Right lobe of liver (tissue), 6 donors: ENCODE measurements around the gene PCK2. TPM values are rescaled to one million over a fixed set of nuclear protein-coding genes. Genes with fewer than 3 reads are reported as not detected.
A peak's percentile ranks its signal among the peaks of the same experiment; 100 is the strongest.

Source experiments
- ATAC-seq, 4 donors: fragments of 200-7000 bp; cut with Tn5 transposase; one replicate each; pipeline ENCODE4 v1.9.1; 2020; ENCODE audit warnings: mild to moderate bottlenecking in 4 of 4, moderate library complexity in 4 of 4
- DNase-seq, 3 donors: peaks; one replicate each; pipeline ENCODE4 v3.0.0-alpha.2; 2020
- H3K27ac ChIP-seq, 3 donors: fragments of 200-600 bp; one replicate each; pipeline ENCODE4 v1.8.0; 2022
- H3K27me3 ChIP-seq, 2 donors: fragments of 200-600 bp; one replicate each; pipeline ENCODE4 v1.8.0; 2022
- H3K36me3 ChIP-seq, 4 donors: fragments of 200-600 bp; sonication (generic) in 1 of 4; one replicate each; pipeline versions ENCODE4 v1.5.1 to v1.8.0; 2017 to 2022; ENCODE audit warnings: control low read depth in 1 of 4
- H3K4me1 ChIP-seq, 4 donors: fragments of 200-600 bp; sonication (generic) in 1 of 4; one replicate each; pipeline versions ENCODE4 v1.5.1 to v1.8.0; 2017 to 2022; ENCODE audit warnings: control low read depth in 1 of 4
- H3K4me3 ChIP-seq, 3 donors: fragments of 200-600 bp; one replicate each; pipeline ENCODE4 v1.8.0; 2022
- H3K9me3 ChIP-seq, 4 donors: fragments of 200-600 bp; sonication (generic) in 1 of 4; one replicate each; pipeline versions ENCODE4 v1.5.1 to v1.8.0; 2017 to 2022; ENCODE audit warnings: control low read depth in 1 of 4
- POLR2A ChIP-seq: fragments of 450-650 bp; IDR thresholded peaks from one replicate; pipeline ENCODE4 v1.6.1; 2017; ENCODE audit warnings: antibody characterized with exemption, mild to moderate bottlenecking
- WGBS: methylation state at CpG from one replicate; pipeline ENCODE4 v1.1.6; 2018; ENCODE audit warnings: low coverage, low lambda C conversion rate; ENCODE audit not compliant: insufficient coverage; ENCODE audit errors: missing lambda C conversion rate; 5-methylcytosine and 5-hydroxymethylcytosine counted together
- intact Hi-C, 2 donors: fragments of 100-400 bp; cut with DNase I; formaldehyde crosslinking; loops; one replicate each; pipeline versions ENCODE4 v1.11.2 to v1.14.1; 2022
- total RNA-seq, 6 experiments: library from RNA; depleted of rRNA in 2 of 6; stranded (reverse); fragments of >200 nt in 2 of 6; fragmentation: NEBNext Ultra II Directional in 3 of 6; extraction: Animal tissue kit (Norgen Biotek cat#: 25700) in 3 of 6; gene quantifications; one replicate each; pipeline versions ENCODE4 v1.1.0 to v1.2.4, GENCODE V29; 2016 to 2023
- TF ChIP-seq, protein P1 (sequence below), 4 donors: fragments of 200-600 bp in 3 of 4; fragments of 450-650 bp in 1 of 4; IDR thresholded peaks; one replicate each; pipeline versions ENCODE4 v1.5.1 to v1.8.0; 2016 to 2022; ENCODE audit warnings: antibody characterized with exemption in 4 of 4, mild to moderate bottlenecking in 2 of 4
- donor health status: DM: no; HTN: yes; CAD: no.
- donor health status: DM: no; HTN: no; CAD: no.
- donor health status: DM: no; HTN: no; CAD: no.
- donor health status: DM: no; HTN: yes; CAD: no.
- donor health status: DM: no; HTN: yes; CAD: no.

The PCK2 gene
- total RNA-seq, 6 experiments from 2014 or later: 124 to 615 (median 240) TPM

- DNase-seq (no peak), ATAC-seq (no peak)
- peak overlapping the region; percentile 88 to 100 (median 89) for H3K27ac ChIP-seq
- TF ChIP-seq POLR2A: no peak
- TF ChIP-seq, protein P1, sequence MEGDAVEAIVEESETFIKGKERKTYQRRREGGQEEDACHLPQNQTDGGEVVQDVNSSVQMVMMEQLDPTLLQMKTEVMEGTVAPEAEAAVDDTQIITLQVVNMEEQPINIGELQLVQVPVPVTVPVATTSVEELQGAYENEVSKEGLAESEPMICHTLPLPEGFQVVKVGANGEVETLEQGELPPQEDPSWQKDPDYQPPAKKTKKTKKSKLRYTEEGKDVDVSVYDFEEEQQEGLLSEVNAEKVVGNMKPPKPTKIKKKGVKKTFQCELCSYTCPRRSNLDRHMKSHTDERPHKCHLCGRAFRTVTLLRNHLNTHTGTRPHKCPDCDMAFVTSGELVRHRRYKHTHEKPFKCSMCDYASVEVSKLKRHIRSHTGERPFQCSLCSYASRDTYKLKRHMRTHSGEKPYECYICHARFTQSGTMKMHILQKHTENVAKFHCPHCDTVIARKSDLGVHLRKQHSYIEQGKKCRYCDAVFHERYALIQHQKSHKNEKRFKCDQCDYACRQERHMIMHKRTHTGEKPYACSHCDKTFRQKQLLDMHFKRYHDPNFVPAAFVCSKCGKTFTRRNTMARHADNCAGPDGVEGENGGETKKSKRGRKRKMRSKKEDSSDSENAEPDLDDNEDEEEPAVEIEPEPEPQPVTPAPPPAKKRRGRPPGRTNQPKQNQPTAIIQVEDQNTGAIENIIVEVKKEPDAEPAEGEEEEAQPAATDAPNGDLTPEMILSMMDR (IDR thresholded peaks at IDR 0.05): no peak
- H3K9me3 ChIP-seq: no peaks in the 10 kb centered on the region
- H3K27me3 ChIP-seq: no peaks in the 10 kb centered on the region
- intact Hi-C loops: no loop called here
- H3K4me3 ChIP-seq: peak overlapping the region; percentile 50 to 82 (median 82)
- 0% methylated on average over 10 of the region's 14 CpGs for WGBS
- peaks cover 0 to 27% (median 9%) of the 10 kb centered on the region in 4 donors for H3K4me1 ChIP-seq
- peaks cover 0 to 36% (median 12%) of the 10 kb centered on the region in 4 donors for H3K36me3 ChIP-seq
Observed at GRCh38 chr14:24115422-24116127, 21.5 kb downstream of the PCK2 start.

GRCh38 chr14:24116128-24116814, 22.2 kb downstream of the PCK2 start:
- Histone ChIP-seq H3K4me3 (peak overlapping the region; percentile 50 to 82 (median 82)), H3K36me3 (peaks cover 0 to 43% (median 16%) of the 10 kb centered on the region in 4 donors), H3K27ac (peak overlapping the region; percentile 88 to 100 (median 89)), H3K9me3 (no peaks in the 10 kb centered on the region), H3K27me3 (no peaks in the 10 kb centered on the region), H3K4me1 (peaks cover 0 to 22% (median 6%) of the 10 kb centered on the region in 4 donors)
- DNase-seq (no peak), ATAC-seq (no peak)
- 21% methylated on average over 6 of the region's 6 CpGs for WGBS
- intact Hi-C loops: no loop called here
- TF ChIP-seq, protein P1 (IDR thresholded peaks at IDR 0.05): no peak
- no peak for TF ChIP-seq POLR2A

DNA sequence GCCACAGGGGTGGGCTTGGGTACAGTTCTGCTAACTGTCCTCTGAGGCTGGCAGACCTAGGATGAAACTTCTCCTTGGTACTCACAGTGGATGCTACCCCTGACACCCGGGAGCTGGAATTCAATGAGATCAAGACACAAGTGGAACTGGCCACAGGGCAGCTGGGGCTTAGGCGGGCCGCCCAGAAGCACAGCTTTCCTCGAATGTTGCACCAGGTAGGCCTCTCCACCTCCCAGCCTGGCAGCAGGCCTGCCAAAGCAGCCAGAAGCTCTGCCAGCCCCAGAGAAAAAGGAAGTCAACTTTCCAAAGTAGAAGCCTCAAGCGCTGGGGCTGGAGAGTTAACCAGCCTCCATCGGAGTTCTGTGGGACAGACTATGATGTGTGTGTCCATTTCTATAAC, 23.1 kb downstream of the PCK2 start:
- no peak for ATAC-seq
- Histone ChIP-seq H3K36me3 (peaks cover 3 to 52% (median 21%) of the 10 kb centered on the region in 4 donors), H3K27ac (peak overlapping the region in 1 of 3 donors; percentile 100), H3K4me1 (peaks cover 0 to 22% (median 6%) of the 10 kb centered on the region in 4 donors), H3K4me3 (peak overlapping the region in 2 of 3 donors; percentile 82), H3K27me3 (no peaks in the 10 kb centered on the region), H3K9me3 (no peaks in the 10 kb centered on the region)
- DNase-seq: peak; percentile 59 to 84 (median 80)
- TF ChIP-seq, protein P1 (IDR thresholded peaks at IDR 0.05): no peak
- TF ChIP-seq POLR2A: no peak
- intact Hi-C loops: no loop called here
- 23% methylated on average over 3 of the region's 6 CpGs for WGBS

GRCh38 chr14:24119691-24120090, 25.6 kb downstream of the PCK2 start:
- no peak for ATAC-seq
- 93% methylated on average over 2 of the region's 6 CpGs for WGBS
- H3K4me1 ChIP-seq: peaks cover 0 to 17% (median 4%) of the 10 kb centered on the region in 4 donors
- peaks cover 3 to 74% (median 27%) of the 10 kb centered on the region in 4 donors for H3K36me3 ChIP-seq
- H3K27me3 ChIP-seq: no peaks in the 10 kb centered on the region
- no peak overlapping the region for H3K27ac ChIP-seq
- no peak for TF ChIP-seq POLR2A
- TF ChIP-seq, protein P1 (IDR thresholded peaks at IDR 0.05): no peak
- no peaks in the 10 kb centered on the region for H3K9me3 ChIP-seq
- intact Hi-C loops: no loop called here
- DNase-seq: no peak
- no peak overlapping the region for H3K4me3 ChIP-seq
